ENCODE results near the gene LITAF.
"Not testable (repeated sequence)": the region's sequence is repeated elsewhere in the genome, so short reads cannot be mapped to it uniquely, and the experiment has no call there.

Gene LITAF

DNA sequence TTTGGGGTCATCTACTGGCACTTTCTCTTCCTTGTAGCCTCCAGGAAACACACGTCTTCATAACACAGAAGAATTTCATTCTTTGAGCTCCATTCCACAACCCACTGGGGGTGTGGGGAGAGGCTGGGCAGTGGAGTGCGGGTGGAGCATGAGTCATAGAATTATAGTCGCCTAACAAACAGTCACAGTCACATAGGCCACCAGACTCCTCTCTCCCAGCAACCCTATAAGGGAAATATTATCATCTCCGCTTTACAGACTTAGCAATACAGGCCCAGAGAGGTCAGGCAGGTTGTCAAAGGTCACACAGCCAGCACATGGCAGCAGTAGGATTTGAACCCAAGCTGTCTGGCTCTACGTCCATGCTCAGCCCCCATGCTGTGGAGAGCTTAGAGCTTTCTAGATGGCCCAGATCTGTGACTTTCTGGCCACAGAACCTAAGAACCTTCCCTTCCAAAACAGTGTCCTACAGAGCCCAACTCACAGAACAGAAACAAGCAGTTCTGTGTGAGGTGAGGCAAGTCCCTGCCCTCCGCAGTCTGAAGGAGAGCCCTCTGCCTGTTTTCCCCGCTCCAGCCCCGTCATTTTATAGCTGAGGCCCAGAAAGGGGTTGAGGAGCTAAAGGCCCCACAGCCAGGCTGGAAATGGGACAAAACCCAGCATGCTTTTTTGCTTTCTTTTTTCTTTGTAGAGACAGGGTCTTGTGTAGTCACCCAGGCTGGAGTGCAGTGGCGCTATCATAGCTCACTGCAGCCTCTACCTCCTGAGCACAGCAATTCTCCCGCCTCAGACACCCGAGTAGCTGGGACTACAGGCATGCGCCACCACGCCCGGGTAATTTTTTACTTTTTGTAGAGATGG, 10.7 kb upstream of the LITAF start:
- no peak for DNase-seq

- DNase-seq, result no peak
Measured at GRCh38 chr16:11596572-11597226, 10.0 kb upstream of the LITAF start.

GRCh38 chr16:11593581-11593980, 6.9 kb upstream of the LITAF start:
- DNase-seq, result no peak

GRCh38 chr16:11593076-11593475, 6.4 kb upstream of the LITAF start:
- DNase-seq, result not testable (repeated sequence)

DNA sequence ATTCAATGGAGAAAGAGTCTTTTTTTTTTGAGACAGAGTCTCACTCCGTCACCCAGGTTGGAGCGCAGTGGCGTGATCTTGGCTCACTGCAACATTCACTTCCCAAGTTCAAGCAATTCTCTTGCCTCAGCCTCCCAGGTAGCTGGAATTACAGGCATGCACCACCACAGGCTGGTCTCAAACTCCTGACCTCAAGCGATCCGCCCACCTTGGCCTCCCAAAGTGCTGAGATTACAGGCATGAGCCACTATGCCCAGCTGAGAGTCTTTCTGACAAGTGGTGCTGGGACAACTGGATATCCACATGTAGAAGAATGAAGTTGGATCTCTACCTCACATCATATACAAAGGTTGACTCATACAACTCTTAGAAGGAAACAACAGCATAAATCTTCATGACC, 4.9 kb upstream of the LITAF start:
- DNase-seq, result not testable (repeated sequence)

DNA sequence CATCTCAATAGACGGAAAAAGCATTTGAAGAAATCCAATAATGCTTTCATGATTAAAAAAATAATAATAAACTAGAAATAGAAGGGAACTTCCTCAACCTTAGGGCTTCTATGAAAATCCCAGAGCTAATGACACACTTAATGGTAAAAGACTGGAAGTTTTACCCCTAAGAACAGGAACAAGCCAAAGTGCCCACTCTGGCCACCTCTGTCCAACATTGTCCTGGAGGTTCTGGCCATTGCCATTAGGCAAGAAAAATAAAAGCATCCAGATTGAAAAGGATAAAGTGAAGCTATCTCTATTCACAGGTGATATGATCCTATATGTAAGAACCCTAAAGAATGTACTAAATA, 2.5 kb upstream of the LITAF start:
- DNase-seq, result no peak

- DNase-seq, result no peak
Measured at GRCh38 chr16:11588321-11589197, 1.8 kb upstream of the LITAF start.

DNA sequence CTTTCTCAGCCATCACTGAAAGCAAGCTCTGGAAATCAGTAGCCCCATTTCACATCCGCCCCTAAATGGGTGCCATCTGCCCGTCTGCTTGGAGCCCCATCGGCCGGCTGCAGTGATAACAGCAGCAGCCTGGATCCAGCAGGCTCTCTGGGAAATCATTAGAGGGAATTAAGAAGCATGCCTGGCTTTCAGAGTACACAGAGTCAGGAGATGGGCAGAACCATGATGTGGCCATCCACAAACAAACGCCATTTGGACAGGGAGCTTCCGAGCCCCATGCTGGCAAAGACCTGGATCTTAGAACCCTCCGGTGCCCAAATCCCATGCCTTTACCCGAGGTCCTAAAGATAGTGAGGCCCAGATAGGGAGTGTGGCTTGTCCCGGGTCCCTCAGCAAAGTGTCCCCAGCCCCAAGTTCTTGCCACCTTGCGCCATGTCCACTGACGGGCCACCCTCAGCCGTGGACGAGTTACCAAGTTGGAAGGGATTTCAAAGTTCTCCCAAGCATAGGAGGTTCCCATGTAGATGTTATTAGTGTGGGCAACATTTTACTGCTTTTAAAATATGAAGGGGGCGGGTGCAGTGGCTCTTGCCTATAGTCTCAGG, 1.0 kb upstream of the LITAF start:
- no peak for DNase-seq

- peak in 2 of 3 experiments; percentile 33 to 34 for DNase-seq
Measured at GRCh38 chr16:11586378-11586855, 302 bp downstream of the LITAF start.

DNA sequence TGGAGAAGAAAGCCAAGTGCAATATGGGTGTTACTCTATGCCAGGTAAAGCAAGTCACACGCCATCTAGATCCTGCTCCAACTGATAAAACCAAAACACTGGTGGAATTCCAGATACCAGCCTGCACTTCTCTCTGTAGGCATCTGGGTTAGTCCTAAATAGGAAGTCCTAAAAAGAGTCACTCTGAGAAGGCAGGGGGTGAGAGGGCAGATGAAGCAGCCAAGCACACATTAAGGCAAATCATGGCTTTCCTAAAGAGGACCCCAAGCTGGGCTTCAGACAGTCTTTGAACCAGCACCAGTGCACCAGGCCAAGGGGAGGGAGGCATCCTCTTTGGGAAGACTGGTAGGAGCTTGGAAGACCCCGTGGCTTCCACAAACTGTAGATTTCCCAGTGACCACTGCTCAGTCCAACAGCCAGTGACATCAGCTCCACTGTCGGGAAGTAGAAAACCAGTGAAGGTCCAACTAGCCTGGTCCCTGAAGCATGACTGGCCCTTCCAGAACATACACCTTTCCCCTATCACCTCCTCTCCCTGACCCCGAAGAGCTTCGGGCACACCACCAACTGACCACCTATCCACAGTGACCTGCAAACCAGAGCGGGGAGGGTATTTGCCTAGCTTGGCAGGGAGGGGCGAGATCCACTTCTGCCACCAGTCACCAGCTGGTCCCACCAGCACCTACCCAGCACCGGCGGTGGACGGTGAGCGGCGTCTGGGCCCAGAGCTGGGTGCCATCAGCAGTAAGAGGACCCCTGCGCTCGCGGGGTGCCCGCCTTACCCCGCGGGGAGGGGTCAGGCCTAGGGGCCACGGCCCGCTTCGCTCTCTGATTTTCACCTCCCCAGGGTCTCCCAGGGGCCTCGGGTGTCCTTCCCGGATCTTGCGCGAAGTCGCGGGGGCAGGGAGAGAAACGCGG, 1.0 kb downstream of the LITAF start:
- no peak for DNase-seq

DNA sequence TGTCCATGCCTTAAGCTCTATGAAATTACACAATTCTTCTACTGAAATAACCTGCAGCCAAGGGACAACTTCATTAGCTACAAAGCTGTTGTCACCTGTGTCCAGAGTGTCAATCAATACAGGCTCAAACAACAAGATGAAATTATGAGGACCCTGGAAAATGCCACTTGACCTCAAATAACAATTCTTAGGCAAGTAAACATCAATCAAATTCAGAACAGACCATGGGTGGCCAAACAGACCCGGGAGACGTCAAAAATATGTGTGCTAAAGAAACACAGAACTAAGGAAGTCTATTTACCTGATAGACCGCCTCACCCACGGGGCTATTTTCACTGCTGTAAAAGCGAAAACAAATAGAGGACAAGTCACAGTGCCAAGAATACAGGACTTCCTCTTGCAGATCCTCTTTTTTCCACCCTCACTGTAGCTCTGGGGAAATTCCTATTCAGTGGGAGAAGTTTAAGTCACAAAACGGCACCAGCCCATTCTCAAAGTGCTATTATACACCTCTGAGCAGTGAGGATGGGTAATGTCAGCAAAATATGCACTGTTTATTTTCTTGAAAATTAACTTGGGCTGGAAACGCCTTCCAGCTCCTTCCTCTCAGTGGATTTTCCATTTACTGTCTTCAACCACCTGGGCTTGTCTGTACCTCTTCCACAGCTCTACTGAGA, 2.7 kb downstream of the LITAF start:
- peak in 2 of 3 experiments; percentile 42 to 86 for DNase-seq

DNA sequence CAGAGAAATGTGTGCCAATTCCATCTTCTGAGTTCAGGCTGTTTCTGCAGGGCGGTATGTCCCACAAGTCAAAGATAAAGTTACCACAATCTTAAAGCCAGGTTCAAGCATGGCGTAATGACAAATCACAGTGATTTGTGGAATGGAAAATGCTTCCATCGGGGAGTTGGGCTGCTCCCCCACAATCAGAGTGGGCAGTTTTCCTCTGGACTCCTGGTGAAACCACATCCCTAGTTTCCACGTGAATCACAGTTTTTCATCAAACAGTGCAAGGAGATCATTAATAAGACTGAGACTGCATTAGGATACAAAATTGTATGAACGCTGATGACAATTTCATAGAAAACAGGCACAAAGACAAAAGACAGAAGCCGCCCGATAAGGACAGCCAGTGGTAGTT, 3.6 kb downstream of the LITAF start:
- no peak for DNase-seq

DNA sequence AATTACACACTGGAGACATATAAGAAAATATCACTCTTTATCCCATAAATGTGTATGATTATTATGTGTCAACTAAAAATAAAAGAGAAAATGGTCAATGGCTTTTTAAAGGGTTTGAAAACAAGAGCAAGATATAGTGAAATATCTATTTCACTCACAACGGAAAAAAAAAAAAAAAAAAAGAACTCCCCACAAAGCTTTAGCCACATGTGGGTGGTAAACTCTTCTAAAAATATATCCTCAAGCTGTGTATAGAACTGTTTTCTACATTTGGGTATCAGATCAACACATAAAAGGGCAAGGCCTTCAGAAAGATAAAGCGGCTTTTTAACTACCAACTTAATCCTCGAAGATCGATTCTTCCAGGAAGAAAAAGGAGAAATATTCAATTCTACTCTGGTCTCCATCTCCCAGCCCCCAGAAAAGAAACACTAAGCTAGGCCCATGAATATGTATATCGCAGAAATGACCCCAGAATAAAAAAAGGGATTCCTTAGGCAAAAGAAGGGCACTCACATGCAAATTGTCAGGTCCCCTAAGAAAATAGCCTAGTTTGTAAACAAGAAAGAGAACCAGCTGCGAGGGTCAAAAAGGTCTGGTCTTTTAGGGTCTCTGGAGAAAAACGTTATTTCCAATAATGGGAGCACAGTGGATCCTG, 4.4 kb downstream of the LITAF start:
- no peak for DNase-seq

DNA sequence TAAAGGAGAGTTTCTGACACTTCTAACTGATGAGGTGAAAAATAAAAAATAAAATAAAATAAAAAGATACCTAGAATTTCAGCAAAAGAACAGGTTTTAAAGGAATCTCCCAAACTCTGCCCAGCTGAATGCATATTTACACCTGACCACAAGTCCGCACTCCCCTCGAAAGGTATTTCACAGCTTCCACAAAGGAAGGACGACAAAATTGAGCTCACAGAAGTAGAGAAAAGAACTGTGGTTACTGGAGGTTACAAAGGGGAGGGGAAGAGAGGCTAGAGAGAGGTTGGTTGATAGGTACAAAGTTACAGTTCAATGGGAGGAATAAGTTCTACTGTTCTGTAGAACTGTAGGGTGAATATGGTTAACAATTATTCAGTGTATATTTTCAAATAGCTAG, 5.0 kb downstream of the LITAF start:
- DNase-seq, result no peak

GRCh38 chr16:11580451-11581086, 6.2 kb downstream of the LITAF start:
- no peak for DNase-seq

DNA sequence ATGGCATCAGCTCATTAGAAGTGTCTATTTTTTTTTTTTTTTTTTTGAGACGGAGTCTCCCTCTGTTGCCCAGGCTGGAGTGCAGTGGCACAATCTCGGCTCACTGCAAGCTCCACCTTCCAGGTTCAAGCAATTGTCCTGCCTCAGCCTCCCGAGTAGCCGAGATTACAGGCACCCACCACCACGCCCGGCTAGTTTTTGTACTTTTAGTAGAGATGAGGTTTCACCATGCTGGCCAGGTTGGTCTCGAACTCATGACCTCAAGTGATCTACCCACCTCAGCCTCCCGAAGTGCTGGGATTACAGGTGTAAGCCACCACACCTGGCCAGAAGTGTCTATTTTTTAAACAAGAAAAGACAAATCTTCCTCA, 9.4 kb downstream of the LITAF start:
- not testable (repeated sequence) for DNase-seq

- peak in 2 of 3 experiments; percentile 38 to 42 for DNase-seq
Measured at GRCh38 chr16:11576427-11577289, 10.1 kb downstream of the LITAF start.

DNA sequence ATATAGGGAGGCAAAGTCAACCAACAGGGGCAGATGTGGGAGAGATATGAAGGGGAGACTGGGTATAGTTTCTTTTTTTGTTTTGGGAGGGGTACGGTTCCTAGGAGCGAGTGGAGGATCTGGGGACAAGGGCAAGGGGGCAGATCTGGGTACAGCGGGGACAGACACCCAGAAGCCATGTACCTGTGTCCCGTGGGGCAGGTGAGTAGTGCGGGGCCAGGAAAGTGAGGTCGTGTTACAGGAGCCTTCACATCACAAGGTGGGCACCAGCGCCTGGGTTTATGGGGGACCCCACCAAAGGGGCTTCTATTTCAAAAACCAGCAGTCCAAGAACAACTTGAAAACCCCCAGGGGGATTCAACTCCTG, 11.5 kb downstream of the LITAF start:
- DNase-seq, result no peak

All from NCI-H1417 (cell line).